Dermis lymphatic vessel endothelial cell (primary cell): ENCODE data around the gene MTMR6. TPM values are rescaled to one million over a fixed set of nuclear protein-coding genes. Genes with fewer than 3 reads are reported as not detected.

Experiments used
- total RNA-seq: library from RNA; depleted of rRNA; stranded (reverse); fragments of >200 nt; gene quantifications from 2 replicates; pipeline ENCODE4 v1.2.1, GENCODE V29; 2014

Gene MTMR6
- total RNA-seq, result 25.8 and 28.3 TPM in 2 replicates

DNA sequence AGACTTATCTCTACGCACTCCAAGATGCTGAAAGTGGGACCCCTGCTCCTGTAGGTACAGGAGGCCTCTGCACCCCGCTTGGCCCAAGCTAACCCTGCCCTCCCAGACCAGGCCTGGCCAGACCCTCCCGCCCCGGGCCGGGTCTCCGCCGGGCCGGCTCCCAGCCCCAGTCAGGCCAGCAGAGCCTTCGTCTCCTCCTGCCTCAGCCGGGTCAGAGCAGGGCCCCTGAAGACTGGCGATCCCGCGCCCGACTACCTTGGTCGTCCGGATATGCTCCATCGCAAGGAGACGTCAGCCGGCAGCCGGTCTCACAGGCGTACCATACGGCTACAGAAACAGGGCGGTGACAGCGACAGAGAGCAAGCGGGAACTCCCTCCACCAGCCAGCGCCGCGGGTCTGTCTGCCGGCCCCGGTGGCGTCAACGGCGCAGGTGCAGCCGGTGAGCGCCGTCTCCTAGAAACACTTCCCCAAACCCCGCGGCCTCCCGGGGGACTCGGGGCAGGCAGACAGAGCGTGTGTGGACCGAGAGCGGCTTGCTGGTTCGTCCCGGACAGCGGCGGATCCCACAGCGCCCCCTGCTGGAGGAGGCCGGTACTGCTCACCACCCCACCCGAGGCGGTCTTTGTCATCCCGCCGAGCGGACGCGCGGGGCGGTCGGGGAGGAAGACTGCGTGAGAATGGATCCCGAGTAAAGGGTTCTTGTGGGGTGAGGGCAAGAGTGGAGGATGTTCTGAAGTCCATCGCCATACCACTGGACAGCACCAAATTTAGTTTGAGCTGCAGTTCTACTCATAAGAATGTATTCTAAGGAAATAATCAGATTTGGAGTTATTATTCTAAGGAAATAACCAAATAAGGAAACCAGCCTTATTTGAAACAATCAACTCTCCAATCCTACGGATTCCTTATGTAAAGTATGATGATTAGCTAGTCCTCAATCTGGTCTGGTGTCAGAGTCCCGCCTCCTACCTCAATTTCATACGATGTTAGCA is at the start of gene MTMR6:
Gene MTMR6 (minus strand): TSS at position 520 of the 993 bp plus-strand sequence. CDS start 241 bp downstream, at position 279.

DNA sequence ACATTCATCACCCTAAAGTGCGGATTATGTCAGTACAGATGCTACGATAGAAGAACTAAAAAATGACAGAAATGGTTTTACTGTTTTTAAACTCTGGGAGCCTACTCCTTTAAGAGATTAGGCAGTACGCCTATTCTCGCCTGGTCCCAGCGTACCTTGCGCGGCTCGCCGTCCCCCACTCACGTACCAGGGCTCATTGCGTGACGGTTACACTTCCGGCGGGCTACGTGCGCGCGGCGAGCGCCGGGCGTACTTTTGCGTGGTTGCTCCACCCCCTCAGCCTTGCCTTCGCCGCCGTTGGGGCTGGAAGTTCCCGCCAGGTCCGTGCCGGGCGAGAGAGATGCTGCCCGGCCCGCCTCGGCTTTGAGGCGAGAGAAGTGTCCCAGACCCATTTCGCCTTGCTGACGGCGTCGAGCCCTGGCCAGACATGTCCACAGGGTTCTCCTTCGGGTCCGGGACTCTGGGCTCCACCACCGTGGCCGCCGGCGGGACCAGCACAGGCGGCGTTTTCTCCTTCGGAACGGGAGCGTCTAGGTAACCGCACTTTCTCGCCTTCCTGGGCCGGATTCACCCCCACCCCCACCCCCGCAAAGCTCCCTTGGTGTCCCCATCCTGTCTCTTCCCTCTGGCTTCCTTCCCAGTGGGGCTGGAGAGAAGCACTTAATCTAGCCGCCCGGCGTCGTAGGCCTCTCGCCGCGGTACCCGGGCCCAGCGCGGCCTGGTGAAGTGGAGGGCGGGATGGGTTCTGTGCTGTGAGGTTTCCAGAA is 14.2 kb upstream of the MTMR6 start, which contains the start of gene NUP58:
Gene NUP58 (plus strand): TSS at position 279 of the 767 bp plus-strand sequence. CDS start 149 bp downstream, at position 428.

Other genes starting within 250 kb of the MTMR6 start
- 0.09 and 0.11 TPM in 2 replicates for gene PABPC3, start 191.4 kb downstream of the MTMR6 start, total RNA-seq
- gene AMER2, start 115.2 kb downstream of the MTMR6 start, total RNA-seq, result not detected in 2 replicates
- 28.8 and 38.3 TPM in 2 replicates for gene NUP58, start 14.1 kb upstream of the MTMR6 start, total RNA-seq
- 0.09 and 0.11 TPM in 2 replicates for gene ATP8A2, start 84.5 kb upstream of the MTMR6 start, total RNA-seq